Skeletal muscle tissue (tissue), 4 donors: ENCODE results near the gene LAMC2. TPM values are rescaled to one million over a fixed set of nuclear protein-coding genes. Genes with fewer than 3 reads are reported as not detected.

Experiments used
- H3K27ac ChIP-seq: one replicate; pipeline ENCODE4 v1.7.0; 2013; ENCODE audit warnings: mild to moderate bottlenecking, low read depth, low read length, inconsistent platforms
- H3K27me3 ChIP-seq, 3 donors: one replicate each; pipeline ENCODE4 v1.7.0; 2013; ENCODE audit warnings: low read length in 3 of 3; ENCODE audit not compliant: control insufficient read depth in 3 of 3, insufficient read depth in 3 of 3
- H3K36me3 ChIP-seq, 3 donors: one replicate each; pipeline ENCODE4 v1.7.0; 2013; ENCODE audit warnings: low read length in 3 of 3; ENCODE audit not compliant: control insufficient read depth in 3 of 3, insufficient read depth in 3 of 3
- H3K4me1 ChIP-seq, 3 donors: one replicate each; pipeline ENCODE4 v1.7.0; 2013; ENCODE audit warnings: low read length in 3 of 3, mild to moderate bottlenecking in 3 of 3; ENCODE audit not compliant: control insufficient read depth in 3 of 3, insufficient read depth in 3 of 3
- H3K4me3 ChIP-seq, 3 donors: one replicate each; pipeline ENCODE4 v1.7.0; 2013; ENCODE audit warnings: low read length in 3 of 3
- H3K9ac ChIP-seq, 3 donors: one replicate each; pipeline ENCODE4 v1.7.0; 2013; ENCODE audit warnings: low read length in 3 of 3, mild to moderate bottlenecking in 3 of 3, moderate library complexity in 2 of 3, low read depth in 1 of 3
- H3K9me3 ChIP-seq, 3 donors: one replicate each; pipeline ENCODE4 v1.7.0; 2013; ENCODE audit warnings: low read length in 3 of 3; ENCODE audit not compliant: control insufficient read depth in 3 of 3
- total RNA-seq: library from RNA; depleted of rRNA; stranded (reverse); fragments of >200 nt; gene quantifications from one replicate; pipeline ENCODE4 v1.2.3, GENCODE V29; 2014
- donor health status: Osteomylitis.

Gene LAMC2
- 0.52 TPM for total RNA-seq

DNA sequence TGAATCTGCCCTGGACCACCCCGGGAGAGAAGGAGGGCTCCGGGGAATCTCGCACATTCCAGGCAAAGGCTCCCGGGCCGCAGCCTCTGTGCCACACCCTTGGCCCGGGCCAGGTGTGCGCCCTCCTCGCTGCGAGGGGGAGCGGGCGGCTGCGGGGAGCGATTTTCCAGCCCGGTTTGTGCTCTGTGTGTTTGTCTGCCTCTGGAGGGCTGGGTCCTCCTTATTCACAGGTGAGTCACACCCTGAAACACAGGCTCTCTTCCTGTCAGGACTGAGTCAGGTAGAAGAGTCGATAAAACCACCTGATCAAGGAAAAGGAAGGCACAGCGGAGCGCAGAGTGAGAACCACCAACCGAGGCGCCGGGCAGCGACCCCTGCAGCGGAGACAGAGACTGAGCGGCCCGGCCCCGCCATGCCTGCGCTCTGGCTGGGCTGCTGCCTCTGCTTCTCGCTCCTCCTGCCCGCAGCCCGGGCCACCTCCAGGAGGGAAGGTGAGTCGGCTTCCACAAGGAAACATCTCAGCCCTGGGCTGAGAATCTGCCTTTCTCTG lies at the start of gene LAMC2:
Gene LAMC2 (plus strand): TSS at position 324 of the 550 bp plus-strand sequence. CDS start 89 bp downstream, at position 413.
- no peaks in the 10 kb centered on the region for H3K36me3 ChIP-seq
- no peak within 1 kb of the TSS for H3K27ac ChIP-seq
- H3K27me3 ChIP-seq: no peaks in the 10 kb centered on the region
- no peak within 1 kb of the TSS for H3K9ac ChIP-seq
- no peaks in the 10 kb centered on the region for H3K4me1 ChIP-seq
- H3K4me3 ChIP-seq: no peak within 1 kb of the TSS
- H3K9me3 ChIP-seq: no peaks in the 10 kb centered on the region

DNA sequence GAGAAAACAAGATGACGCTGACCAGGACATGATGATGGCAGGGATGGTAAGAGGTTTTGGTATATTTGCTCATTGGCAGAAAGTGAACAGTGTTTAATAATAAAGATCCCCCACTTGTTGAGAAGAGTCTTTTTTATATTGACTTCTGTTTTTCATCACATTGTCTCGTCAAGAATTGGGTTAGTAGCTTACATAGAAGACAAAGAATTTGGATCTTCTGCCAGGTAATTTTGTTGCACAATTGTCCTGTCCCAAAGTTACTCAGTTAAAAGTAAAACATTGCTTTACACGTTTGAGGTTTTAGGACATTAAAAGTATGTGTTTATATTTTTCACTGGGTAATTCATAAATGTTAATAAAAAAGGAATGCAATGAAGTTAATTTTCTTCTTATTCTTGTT lies 48.3 kb upstream of the LAMC2 start:
- Histone ChIP-seq H3K27me3 (no peaks in the 10 kb centered on the region), H3K4me3 (no peak overlapping the region), H3K27ac (no peak overlapping the region), H3K4me1 (peaks cover 0 to 3% (median 0%) of the 10 kb centered on the region in 3 donors), H3K9me3 (no peaks in the 10 kb centered on the region), H3K36me3 (peaks cover 47 to 73% (median 67%) of the 10 kb centered on the region in 3 donors), H3K9ac (no peak overlapping the region)

DNA sequence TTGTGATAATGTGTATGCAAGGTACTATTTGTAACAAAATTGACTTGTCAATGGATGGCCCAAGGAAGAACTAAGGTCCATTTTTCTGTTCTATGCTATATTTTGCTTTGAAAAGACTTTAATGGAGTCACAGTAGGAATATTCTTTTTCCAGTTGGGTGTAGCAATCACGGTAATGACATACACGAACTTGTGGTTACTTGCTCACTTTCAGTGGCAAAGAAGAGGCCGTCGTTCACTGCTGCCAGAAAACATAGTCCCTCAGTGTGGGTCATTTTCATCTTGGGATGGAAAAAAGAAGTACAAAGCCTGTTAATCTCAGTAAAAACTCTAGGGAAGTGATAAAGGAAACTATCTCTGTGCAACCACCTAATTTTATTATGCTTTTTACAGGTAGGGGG lies 47.8 kb upstream of the LAMC2 start:
- H3K27ac ChIP-seq: peak overlapping the region; percentile 49
- no peak overlapping the region for H3K9ac ChIP-seq
- no peaks in the 10 kb centered on the region for H3K27me3 ChIP-seq
- no peaks in the 10 kb centered on the region for H3K9me3 ChIP-seq
- H3K4me1 ChIP-seq: peaks cover 0 to 6% (median 0%) of the 10 kb centered on the region in 3 donors
- peaks cover 45 to 73% (median 68%) of the 10 kb centered on the region in 3 donors for H3K36me3 ChIP-seq
- H3K4me3 ChIP-seq: no peak overlapping the region

DNA sequence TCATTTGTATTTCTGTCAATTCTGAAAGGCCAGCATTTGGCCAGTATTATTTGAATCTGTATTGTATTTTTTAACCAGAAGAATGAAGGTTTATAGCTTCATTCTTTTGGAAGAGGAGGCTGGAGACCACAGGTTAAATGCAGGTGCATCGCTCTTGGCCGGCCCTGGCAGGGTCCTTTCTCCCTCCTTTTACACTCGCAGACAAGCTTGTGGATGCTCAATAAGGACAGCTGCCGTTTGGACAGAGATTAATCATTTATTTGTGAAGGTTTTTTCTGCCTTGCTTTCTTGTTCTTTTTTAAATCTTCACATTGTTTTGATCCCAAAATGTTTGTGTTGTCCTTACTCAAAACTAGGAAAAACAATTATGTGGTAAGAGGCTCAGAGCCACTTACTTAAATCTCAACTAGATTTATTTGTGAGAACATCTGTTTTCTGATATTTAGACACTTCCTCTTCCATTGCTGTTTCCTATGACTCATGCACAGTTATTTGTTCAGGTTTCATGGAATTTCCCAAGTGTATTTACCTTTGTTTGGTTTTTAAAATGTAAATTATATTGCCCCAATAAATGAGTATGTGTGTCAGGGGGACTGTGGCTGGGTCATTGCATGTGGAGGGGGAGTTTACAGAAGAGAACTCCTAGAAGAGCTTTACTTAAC lies 46.7 kb upstream of the LAMC2 start:
- H3K9me3 ChIP-seq: no peaks in the 10 kb centered on the region
- H3K27me3 ChIP-seq: no peaks in the 10 kb centered on the region
- peaks cover 0 to 6% (median 0%) of the 10 kb centered on the region in 3 donors for H3K4me1 ChIP-seq
- H3K27ac ChIP-seq: peak overlapping the region; percentile 41
- no peak overlapping the region for H3K4me3 ChIP-seq
- no peak overlapping the region for H3K9ac ChIP-seq
- H3K36me3 ChIP-seq: peaks cover 43 to 71% (median 59%) of the 10 kb centered on the region in 3 donors

DNA sequence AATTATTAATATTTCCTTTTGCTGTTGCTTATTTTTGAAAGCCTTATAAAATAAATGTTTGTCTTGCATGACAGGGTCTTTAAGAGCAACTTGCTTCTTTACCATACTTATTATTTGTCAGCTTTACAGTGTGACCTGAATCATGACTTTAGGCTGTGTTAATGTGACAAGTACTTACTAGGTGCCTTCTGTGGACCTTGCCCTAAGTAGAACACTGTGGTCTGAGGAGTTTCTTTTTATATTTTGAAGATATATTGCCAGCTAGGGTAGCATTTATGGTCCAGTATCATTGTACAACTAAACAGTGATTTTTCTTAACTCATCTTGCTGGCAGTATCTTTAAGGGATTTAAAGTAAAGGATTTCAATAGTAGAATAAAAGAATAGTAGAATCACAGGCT lies 45.4 kb upstream of the LAMC2 start:
- peaks cover 0 to 6% (median 0%) of the 10 kb centered on the region in 3 donors for H3K4me1 ChIP-seq
- H3K9ac ChIP-seq: no peak overlapping the region
- no peak overlapping the region for H3K4me3 ChIP-seq
- no peak overlapping the region for H3K27ac ChIP-seq
- H3K27me3 ChIP-seq: no peaks in the 10 kb centered on the region
- peaks cover 33 to 66% (median 51%) of the 10 kb centered on the region in 3 donors for H3K36me3 ChIP-seq
- H3K9me3 ChIP-seq: no peaks in the 10 kb centered on the region

DNA sequence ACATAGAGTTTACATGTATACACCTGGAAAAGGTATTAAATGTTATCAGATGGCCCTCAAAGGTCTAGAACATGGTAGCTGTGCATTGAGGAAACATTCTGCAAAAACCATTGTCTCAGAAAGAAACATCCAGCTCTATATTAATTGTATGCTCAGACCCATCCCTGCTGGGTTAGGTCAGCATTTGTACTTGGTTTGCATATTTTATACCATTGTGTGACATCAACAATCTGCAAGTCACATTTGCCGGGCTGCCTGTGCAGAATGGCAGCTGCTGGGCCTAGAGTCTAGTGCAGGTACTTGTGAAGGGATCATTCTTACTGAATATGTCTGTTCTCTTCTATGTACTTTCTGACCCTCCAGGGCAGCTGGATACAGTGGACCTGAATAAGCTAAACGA lies 43.9 kb upstream of the LAMC2 start:
- Histone ChIP-seq H3K27ac (no peak overlapping the region), H3K27me3 (no peaks in the 10 kb centered on the region), H3K9ac (no peak overlapping the region), H3K36me3 (peaks cover 27 to 54% (median 41%) of the 10 kb centered on the region in 3 donors), H3K4me1 (peaks cover 0 to 6% (median 0%) of the 10 kb centered on the region in 3 donors), H3K4me3 (no peak overlapping the region), H3K9me3 (no peaks in the 10 kb centered on the region)

DNA sequence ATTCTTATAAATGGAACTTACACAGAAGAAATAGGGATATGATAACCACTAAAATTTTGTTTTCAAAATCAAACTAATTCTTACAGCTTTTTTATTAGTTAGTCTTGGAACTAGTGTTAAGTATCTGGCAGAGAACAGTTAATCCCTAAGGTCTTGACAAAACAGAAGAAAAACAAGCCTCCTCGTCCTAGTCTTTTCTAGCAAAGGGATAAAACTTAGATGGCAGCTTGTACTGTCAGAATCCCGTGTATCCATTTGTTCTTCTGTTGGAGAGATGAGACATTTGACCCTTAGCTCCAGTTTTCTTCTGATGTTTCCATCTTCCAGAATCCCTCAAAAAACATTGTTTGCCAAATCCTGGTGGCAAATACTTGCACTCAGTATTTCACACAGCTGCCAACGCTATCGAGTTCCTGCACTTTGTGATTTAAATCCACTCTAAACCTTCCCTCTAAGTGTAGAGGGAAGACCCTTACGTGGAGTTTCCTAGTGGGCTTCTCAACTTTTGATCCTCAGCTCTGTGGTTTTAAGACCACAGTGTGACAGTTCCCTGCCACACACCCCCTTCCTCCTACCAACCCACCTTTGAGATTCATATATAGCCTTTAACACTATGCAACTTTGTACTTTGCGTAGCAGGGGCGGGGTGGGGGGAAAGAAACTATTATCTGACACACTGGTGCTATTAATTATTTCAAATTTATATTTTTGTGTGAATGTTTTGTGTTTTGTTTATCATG lies 42.3 kb upstream of the LAMC2 start:
- Histone ChIP-seq H3K27ac (no peak overlapping the region), H3K36me3 (peaks cover 25 to 41% (median 32%) of the 10 kb centered on the region in 3 donors)

DNA sequence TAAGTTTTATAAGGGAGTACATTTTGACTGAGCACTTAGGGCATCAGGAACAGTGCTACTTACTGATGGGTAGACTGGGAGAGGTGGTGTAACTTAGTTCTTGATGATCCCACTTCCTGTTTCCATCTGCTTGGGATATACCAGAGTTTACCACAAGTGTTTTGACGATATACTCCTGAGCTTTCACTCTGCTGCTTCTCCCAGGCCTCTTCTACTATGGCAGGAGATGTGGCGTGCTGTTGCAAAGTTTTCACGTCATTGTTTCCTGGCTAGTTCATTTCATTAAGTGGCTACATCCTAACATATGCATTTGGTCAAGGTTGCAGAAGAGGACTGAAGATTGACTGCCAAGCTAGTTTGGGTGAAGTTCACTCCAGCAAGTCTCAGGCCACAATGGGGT lies 41.3 kb upstream of the LAMC2 start:
- no peaks in the 10 kb centered on the region for H3K9me3 ChIP-seq
- H3K9ac ChIP-seq: no peak overlapping the region
- H3K27ac ChIP-seq: no peak overlapping the region
- H3K4me1 ChIP-seq: peaks cover 11 to 19% (median 15%) of the 10 kb centered on the region in 3 donors
- H3K4me3 ChIP-seq: no peak overlapping the region
- H3K36me3 ChIP-seq: peaks cover 25 to 41% (median 32%) of the 10 kb centered on the region in 3 donors
- H3K27me3 ChIP-seq: no peaks in the 10 kb centered on the region

More for the DNA sequence above, 42.3 kb upstream of the LAMC2 start:
- Histone ChIP-seq H3K27me3 (no peaks in the 10 kb centered on the region), H3K9me3 (no peaks in the 10 kb centered on the region), H3K4me3 (no peak overlapping the region), H3K9ac (no peak overlapping the region), H3K4me1 (peaks cover 4 to 11% (median 10%) of the 10 kb centered on the region in 3 donors)

DNA sequence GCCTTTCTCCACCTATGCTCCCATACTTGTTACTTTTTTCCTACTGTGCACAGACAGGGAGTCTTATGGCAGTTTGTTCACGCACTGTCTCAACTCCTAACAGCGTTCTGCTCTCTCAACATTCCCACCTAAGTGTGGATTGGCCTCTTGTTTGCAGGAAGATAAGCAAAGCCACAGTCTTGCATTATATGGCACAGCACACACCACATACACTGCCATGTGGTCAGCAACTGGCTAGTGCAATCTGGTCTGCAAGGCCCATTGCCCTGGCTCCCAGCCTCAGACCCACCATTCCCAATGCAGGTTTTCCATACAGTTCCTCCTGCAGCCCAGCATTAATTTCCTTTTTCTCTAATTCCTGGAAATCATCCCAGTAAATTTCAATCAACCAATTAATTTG lies 38.3 kb upstream of the LAMC2 start:
- no peaks in the 10 kb centered on the region for H3K9me3 ChIP-seq
- H3K36me3 ChIP-seq: peaks cover 7 to 20% (median 12%) of the 10 kb centered on the region in 3 donors
- H3K9ac ChIP-seq: no peak overlapping the region
- no peak overlapping the region for H3K4me3 ChIP-seq
- H3K4me1 ChIP-seq: peaks cover 11 to 19% (median 15%) of the 10 kb centered on the region in 3 donors
- no peak overlapping the region for H3K27ac ChIP-seq
- H3K27me3 ChIP-seq: no peaks in the 10 kb centered on the region

DNA sequence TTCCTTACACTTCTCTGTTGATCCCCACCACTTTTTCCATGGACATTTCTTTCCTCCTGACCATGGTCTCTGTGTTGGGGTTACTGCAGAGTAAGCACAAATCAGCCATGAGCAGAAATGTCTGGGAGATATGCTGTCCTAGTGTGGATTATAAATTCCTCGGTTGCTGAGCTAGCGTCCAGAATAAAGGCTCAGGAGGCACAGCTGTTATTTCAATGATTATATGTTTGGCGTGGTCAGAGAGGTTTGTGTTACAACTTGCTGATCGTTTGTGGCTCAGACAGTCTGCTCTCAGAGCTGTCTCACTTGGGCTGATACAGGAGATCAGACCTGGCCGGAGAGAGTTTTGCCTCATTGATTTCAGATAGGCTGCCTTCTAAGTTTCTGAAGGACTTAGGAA lies 37.5 kb upstream of the LAMC2 start:
- Histone ChIP-seq H3K4me3 (no peak overlapping the region), H3K9ac (peak overlapping the region in 2 of 3 donors; percentile 3 to 22), H3K27ac (peak overlapping the region; percentile 58)

More for the DNA sequence above, 37.5 kb upstream of the LAMC2 start:
- Histone ChIP-seq H3K9me3 (no peaks in the 10 kb centered on the region), H3K4me1 (peaks cover 11 to 19% (median 12%) of the 10 kb centered on the region in 3 donors), H3K36me3 (peaks cover 3 to 12% (median 7%) of the 10 kb centered on the region in 3 donors), H3K27me3 (no peaks in the 10 kb centered on the region)
